Upper lobe of left lung (tissue), 6 donors: ENCODE results near the gene P4HA1. TPM values are rescaled to one million over a fixed set of nuclear protein-coding genes. Genes with fewer than 3 reads are reported as not detected.

Source experiments
- ATAC-seq, 2 donors: fragments of 200-7000 bp; cut with Tn5 transposase; one replicate each; pipeline ENCODE4 v1.9.1; 2022; ENCODE audit warnings: mild to moderate bottlenecking in 2 of 2, moderate library complexity in 2 of 2; ENCODE audit not compliant: low FRiP score in 2 of 2
- DNase-seq, 2 donors: peaks; one replicate each; pipeline ENCODE4 v3.0.0-alpha.2; 2019 to 2020
- H3K27ac ChIP-seq, 4 donors: fragments of 200-600 bp; sonication (generic); one replicate each; pipeline ENCODE4 v1.5.1; 2016 to 2019
- H3K27me3 ChIP-seq, 4 donors: fragments of 200-600 bp; sonication (generic); one replicate each; pipeline ENCODE4 v1.5.1; 2017 to 2019
- H3K36me3 ChIP-seq, 4 donors: fragments of 200-600 bp; sonication (generic); one replicate each; pipeline ENCODE4 v1.5.1; 2016 to 2019
- H3K4me1 ChIP-seq, 4 donors: fragments of 200-600 bp; sonication (generic); one replicate each; pipeline ENCODE4 v1.5.1; 2018 to 2019
- H3K4me3 ChIP-seq, 4 donors: fragments of 200-600 bp; sonication (generic); one replicate each; pipeline ENCODE4 v1.5.1; 2017 to 2019; ENCODE audit warnings: mild to moderate bottlenecking in 2 of 4, moderate library complexity in 1 of 4
- H3K9me3 ChIP-seq, 4 donors: fragments of 200-600 bp; sonication (generic); one replicate each; pipeline ENCODE4 v1.5.1; 2018 to 2019
- CTCF ChIP-seq, 6 experiments: fragments of 450-650 bp in 4 of 6; fragments of 200-600 bp in 2 of 6; sonication (generic) in 2 of 6; IDR thresholded peaks; one replicate each; pipeline ENCODE4 v1.5.1; 2016 to 2019; ENCODE audit warnings: antibody characterized with exemption in 6 of 6
- EP300 ChIP-seq, 4 donors: sonication (generic); formaldehyde crosslinking; IDR thresholded peaks; one replicate each; pipeline ENCODE4 v1.5.1; 2017; ENCODE audit warnings: antibody characterized with exemption in 4 of 4, control low read depth in 2 of 4
- POLR2A ChIP-seq, 4 donors: fragments of 450-650 bp; IDR thresholded peaks; one replicate each; pipeline ENCODE4 v1.5.1; 2016 to 2017; ENCODE audit warnings: antibody characterized with exemption in 4 of 4, mild to moderate bottlenecking in 2 of 4
- POLR2AphosphoS5 ChIP-seq, 2 donors: sonication (generic); formaldehyde crosslinking; IDR thresholded peaks; one replicate each; pipeline ENCODE4 v1.5.1; 2017; ENCODE audit warnings: antibody characterized with exemption in 2 of 2
- WGBS, 2 donors: methylation state at CpG; one replicate each; pipeline ENCODE4 v1.1.5; 2017 to 2018; 5-methylcytosine and 5-hydroxymethylcytosine counted together
- total RNA-seq, 6 donors: library from RNA; depleted of rRNA in 4 of 6; stranded (reverse); fragments of >200 nt in 4 of 6; gene quantifications; one replicate each; pipeline versions ENCODE4 v1.1.0 to v1.2.1, GENCODE V29; 2016 to 2021
- donor health status: DM: no; HTN: no; CAD: no; lungs with moderate emphysema.
- donor health status: DM: no; HTN: yes; CAD: no; lungs with severe emphysema.

P4HA1 gene
- total RNA-seq, 6 donors from 2014 or later: 13.4 to 50.0 (median 29.5) TPM

- 93 to 95% methylated on average over 3 of the region's 3 CpGs for WGBS, 2 donors
- no peak for DNase-seq
- TF ChIP-seq POLR2A (IDR thresholded peaks at IDR 0.05) (no peak), POLR2AphosphoS5 (IDR thresholded peaks at IDR 0.05) (no peak), CTCF (IDR thresholded peaks at IDR 0.05) (no peak), EP300 (IDR thresholded peaks at IDR 0.05) (no peak)
- ATAC-seq: no peak
- no peaks in the 10 kb centered on the region for H3K9me3 ChIP-seq
- peaks cover 17 to 35% (median 24%) of the 10 kb centered on the region in 4 donors for H3K4me1 ChIP-seq
- H3K4me3 ChIP-seq: no peak overlapping the region
- H3K27ac ChIP-seq: no peak overlapping the region
- H3K36me3 ChIP-seq: no peaks in the 10 kb centered on the region
- no peaks in the 10 kb centered on the region for H3K27me3 ChIP-seq
Observed at GRCh38 chr10:73079779-73080541, 16.7 kb downstream of the P4HA1 start.

DNA sequence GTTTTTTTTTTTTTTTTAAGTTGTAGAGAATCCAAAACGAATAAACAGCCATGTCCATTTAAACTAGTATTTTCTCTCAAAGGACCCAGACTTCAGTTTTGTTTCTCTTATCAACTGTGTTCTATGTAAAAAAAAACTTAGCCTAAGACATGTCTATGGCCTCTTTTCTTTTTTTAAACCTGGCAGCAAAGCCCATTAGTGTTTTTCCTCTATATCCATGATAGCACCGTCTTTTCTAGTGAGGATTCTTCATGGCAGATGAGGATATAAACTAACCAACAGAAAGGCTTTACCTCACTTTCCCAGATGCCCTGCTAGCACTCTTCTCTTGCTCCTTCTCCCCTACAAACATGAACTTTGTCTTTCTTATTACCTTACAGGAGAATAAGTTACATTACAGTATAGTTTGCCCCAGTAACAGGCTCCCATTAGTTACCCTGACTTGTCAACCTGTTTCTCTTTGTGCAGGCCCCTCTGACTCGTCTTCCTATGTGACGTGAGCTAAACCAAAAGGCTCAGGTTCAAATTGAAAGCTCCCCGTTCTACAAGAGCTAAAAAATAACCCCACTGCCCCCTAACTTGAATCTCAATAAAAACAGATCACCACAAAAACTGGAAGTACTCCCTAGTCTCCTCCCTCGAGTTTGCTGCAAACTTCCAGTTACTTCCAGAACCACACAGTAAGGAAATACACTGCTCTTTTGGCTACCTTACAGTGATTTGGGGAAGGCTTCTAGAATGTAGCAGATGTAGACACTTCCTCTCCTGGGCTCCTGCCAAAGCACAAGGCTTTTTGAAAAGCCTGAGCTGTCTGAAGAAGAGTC, 20.1 kb downstream of the P4HA1 start:
- TF ChIP-seq POLR2AphosphoS5 (IDR thresholded peaks at IDR 0.05) (no peak), CTCF (IDR thresholded peaks at IDR 0.05) (no peak), EP300 (IDR thresholded peaks at IDR 0.05) (no peak), POLR2A (IDR thresholded peaks at IDR 0.05) (no peak)
- H3K36me3 ChIP-seq: peaks cover 0 to 28% (median 4%) of the 10 kb centered on the region in 4 donors
- peak overlapping the region; percentile 54 to 83 (median 61) for H3K27ac ChIP-seq
- no peaks in the 10 kb centered on the region for H3K27me3 ChIP-seq
- H3K9me3 ChIP-seq: no peaks in the 10 kb centered on the region
- peak in 1 of 2 donors; percentile 57 for DNase-seq
- 28 to 35% methylated on average over 6 of the region's 6 CpGs for WGBS, 2 donors
- H3K4me3 ChIP-seq: peak overlapping the region in 2 of 4 donors; percentile 7 to 23
- ATAC-seq: peak; percentile 63 to 88
- peaks cover 8 to 15% (median 11%) of the 10 kb centered on the region in 4 donors for H3K4me1 ChIP-seq

GRCh38 chr10:73075829-73076228, 20.8 kb downstream of the P4HA1 start:
- no peaks in the 10 kb centered on the region for H3K27me3 ChIP-seq
- H3K27ac ChIP-seq: peak overlapping the region in 1 of 4 donors; percentile 83
- 96 to 100% methylated on average over 3 of the region's 3 CpGs for WGBS, 2 donors
- DNase-seq (no peak), ATAC-seq (no peak)
- H3K36me3 ChIP-seq: peaks cover 0 to 35% (median 6%) of the 10 kb centered on the region in 4 donors
- H3K4me3 ChIP-seq: no peak overlapping the region
- no peaks in the 10 kb centered on the region for H3K9me3 ChIP-seq
- H3K4me1 ChIP-seq: peaks cover 8 to 15% (median 10%) of the 10 kb centered on the region in 4 donors
- no peak for TF ChIP-seq CTCF (IDR thresholded peaks at IDR 0.05)
- no peak for TF ChIP-seq POLR2A (IDR thresholded peaks at IDR 0.05)

DNA sequence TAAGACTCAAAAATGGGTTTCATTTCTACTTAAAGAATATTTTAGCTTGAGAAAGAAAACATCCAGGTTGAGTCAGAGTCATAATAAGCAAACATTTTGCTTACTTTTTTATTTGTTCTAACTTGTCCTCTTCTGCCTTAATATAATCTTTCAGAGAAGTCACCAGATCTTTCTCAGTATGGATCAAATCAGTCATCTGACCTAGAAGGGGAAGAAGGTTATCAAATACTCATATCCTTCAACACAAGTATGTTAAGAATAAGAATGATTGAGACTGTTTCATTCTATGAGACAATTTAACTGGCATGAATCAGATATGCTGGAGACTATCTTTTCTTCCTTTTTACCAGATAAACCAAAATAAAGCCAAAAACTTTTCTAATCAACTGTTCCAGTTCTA, 23.0 kb downstream of the P4HA1 start:
- no peak for DNase-seq
- TF ChIP-seq CTCF (IDR thresholded peaks at IDR 0.05): no peak
- TF ChIP-seq POLR2AphosphoS5 (IDR thresholded peaks at IDR 0.05): no peak
- no peak for TF ChIP-seq POLR2A (IDR thresholded peaks at IDR 0.05)
- TF ChIP-seq EP300 (IDR thresholded peaks at IDR 0.05): no peak
- H3K4me3 ChIP-seq: no peak overlapping the region
- ATAC-seq: no peak
- H3K27ac ChIP-seq: no peak overlapping the region
- peaks cover 0 to 42% (median 10%) of the 10 kb centered on the region in 4 donors for H3K36me3 ChIP-seq
- no peaks in the 10 kb centered on the region for H3K9me3 ChIP-seq
- no peaks in the 10 kb centered on the region for H3K27me3 ChIP-seq
- H3K4me1 ChIP-seq: peaks cover 8 to 15% (median 10%) of the 10 kb centered on the region in 4 donors
